ENCODE results near the gene DCBLD2.
"Not testable (repeated sequence)": the region's sequence is repeated elsewhere in the genome, so short reads cannot be mapped to it uniquely, and the experiment has no call there.

Gene DCBLD2

DNA sequence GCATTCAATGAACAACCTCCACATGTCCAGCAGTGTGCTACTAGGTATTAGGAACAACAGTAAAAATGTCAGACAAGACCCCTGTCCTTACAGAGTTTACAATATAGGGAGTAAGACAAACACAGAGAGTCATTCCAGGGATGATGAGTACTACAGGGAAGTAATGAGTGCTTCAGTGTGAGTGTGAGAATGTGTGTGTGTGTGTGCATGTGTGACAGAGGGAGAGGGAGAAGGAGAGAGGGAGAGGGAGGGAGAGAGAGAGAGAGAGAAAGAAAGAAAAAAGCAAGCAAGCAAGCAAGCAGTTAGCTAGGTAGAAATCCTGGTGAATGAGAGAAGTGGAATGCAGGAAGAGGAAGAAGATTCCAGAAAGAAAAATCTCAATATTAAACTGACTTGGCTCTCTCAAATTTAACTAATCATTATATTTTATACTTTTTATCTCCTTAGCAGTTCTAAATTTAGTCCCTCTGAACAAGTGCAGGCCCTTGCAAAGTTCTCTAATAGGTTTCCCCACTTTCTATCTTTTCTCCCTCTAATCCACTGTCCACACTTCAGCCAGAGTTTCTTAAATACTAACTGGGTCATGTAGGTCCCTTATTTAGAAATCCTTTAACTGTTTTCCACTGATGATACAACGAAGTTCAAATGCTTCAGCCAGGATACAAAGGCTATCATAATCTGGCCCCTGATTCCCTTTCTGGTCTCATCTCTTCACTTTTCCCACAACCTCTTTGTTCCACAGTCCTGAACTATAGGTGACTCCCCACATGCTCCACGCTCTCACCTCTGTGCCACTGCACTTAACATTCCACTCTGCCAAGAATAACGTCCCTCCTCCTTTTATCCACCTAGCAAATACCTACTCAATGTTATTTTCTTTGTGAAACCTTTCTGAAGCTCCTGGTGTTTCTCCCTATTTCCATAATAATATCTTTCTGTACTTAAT lies 10.3 kb downstream of the DCBLD2 start:
- no peak for DNase-seq

GRCh38 chr3:98890181-98890835 lies 11.2 kb downstream of the DCBLD2 start:
- no peak for DNase-seq

- DNase-seq = no peak
Observed at GRCh38 chr3:98887684-98888083, 13.8 kb downstream of the DCBLD2 start.

DNA sequence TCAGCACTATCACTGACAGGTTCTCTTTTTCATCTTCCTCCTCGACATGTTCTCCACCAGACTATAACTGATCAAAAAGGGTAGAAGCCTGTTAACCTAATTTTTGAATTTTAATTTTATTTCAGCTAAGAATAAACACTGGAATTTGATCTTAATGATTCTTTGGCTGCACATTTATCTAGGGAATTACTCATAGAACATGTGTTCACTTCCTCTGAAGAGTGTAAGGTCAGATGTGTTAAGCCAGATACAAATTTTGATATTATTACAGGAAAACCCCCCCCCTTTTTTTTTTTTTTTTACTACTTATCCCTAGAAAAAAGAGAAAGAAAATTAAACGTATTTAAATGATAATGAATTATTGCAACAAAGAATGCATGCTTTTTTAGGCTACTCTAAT lies 15.0 kb downstream of the DCBLD2 start:
- no peak for DNase-seq

DNA sequence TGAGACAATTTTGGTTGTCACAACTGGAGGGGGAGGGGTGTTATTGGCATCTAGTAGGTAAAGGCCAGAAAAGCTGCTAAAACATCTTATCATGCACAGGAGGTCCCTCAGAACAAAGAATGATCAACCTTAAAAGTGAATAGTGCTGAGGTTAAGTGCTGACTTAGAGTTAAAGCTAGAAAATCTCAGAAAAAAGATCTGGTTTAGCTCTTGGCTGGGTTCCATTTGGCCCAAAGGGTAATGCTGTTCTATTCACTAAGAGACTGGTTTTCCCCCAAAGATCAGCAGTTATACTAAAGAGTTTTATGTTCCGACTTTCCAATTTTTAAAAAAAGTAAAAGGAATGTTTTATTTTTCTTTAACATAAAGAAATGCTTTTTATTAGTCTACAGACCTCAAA lies 15.6 kb downstream of the DCBLD2 start:
- DNase-seq = no peak

- no peak for DNase-seq
Observed at GRCh38 chr3:98884675-98885371, 16.7 kb downstream of the DCBLD2 start.

GRCh38 chr3:98882614-98883333 lies 18.7 kb downstream of the DCBLD2 start:
- DNase-seq = not testable (repeated sequence)

GRCh38 chr3:98877132-98877531 lies 24.4 kb downstream of the DCBLD2 start:
- DNase-seq = no peak

DNA sequence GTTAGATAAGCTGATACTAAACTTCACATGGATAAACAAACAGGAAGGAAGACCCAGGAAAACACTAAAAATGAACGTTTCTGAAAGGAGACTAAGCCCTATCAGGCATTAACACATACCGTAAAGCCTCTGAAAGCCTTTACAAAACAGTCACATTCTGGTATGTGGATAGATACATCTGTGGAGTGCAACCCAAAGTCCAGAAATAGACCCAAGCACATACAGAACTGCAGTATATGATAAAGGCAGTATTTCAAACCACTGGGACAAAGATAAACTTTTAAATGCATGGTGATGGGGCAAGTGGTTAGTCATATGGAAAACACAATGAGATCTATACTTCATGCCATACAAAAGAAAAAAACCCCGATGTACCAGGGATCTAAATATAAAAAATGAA lies 26.0 kb downstream of the DCBLD2 start:
- DNase-seq = no peak

DNA sequence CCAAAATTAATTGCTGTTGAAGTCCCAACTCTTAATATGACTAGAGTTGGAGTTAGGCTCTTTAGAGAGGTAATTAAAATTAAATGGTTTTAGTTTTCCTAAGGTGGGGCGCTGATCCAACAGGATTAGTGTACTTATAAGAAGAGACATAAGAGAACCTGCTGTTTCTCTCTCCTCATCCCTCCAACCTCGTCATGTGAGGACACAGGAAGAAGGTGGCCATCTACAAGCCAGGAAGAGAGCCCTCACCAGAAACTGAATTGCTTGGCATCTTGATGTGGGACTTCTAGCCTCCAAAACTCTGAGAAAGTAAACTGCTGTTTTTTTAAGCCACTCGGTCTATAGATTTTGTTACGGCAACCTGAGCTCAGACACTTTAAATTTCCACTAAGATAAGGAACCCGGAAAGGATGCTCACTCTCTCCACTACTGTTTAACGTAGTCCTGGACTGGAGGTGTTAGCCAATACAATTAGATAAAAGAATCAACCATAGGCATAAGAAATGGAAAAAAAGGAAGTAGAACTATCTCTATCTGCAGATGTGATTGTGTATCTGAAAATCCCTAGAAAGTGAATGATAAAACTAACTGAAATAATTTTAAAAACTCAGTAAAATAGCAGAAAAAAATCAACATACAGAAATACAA lies 26.8 kb downstream of the DCBLD2 start:
- DNase-seq = no peak

- no peak for DNase-seq
Observed at GRCh38 chr3:98869391-98869790, 32.1 kb downstream of the DCBLD2 start.

GRCh38 chr3:98857971-98858370 lies 43.5 kb downstream of the DCBLD2 start:
- DNase-seq = not testable (repeated sequence)

GRCh38 chr3:98857258-98857657 lies 44.2 kb downstream of the DCBLD2 start:
- not testable (repeated sequence) for DNase-seq

- no peak for DNase-seq
Observed at GRCh38 chr3:98856724-98857123, 44.8 kb downstream of the DCBLD2 start.

DNA sequence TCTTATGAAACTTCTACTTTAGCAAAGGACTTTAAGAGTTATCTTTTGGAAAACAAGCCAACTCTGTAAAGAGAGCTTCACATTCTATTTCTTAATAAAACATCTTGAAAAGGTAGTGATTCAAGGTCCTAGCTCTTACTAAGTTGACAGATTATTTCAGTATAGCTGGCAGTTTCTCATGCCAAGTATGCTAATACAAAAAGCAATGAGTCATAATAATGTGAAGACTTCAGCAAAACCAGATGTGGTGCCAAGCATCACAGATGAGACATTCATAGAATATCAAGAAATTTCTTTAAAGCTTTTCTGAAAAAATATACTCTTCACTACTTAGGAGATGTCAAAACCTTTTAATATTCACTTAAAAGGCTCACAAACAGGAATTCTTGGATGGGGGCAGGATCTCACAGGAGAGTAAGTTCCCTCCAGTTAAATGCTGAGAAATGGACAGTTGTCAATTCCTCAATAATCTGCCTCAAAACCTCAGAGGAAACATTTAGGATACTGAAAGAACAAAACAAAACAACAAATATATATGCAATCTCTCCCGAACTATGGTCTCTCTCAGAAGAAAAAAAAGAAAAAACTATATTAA lies 45.6 kb downstream of the DCBLD2 start:
- DNase-seq = no peak

DNA sequence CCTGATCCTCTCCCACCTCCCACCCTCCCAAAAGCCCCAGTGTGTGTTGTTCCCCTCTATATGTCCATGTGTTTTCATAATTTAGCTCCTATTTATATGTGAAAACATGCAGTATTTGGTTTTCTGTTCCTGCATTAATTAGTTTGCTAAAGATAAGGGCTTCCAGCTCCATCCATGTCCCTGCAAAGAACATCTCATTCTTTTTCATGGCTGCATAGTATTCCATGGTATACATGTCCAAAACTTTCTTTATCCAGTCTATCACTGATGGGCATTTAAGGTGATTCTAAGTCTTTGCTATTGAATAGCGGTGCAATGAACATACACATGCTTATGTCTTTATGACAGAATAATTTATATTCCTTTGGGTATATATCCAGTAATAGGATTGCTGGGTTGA lies 53.4 kb downstream of the DCBLD2 start:
- DNase-seq = no peak

- no peak for DNase-seq
Observed at GRCh38 chr3:98846101-98846500, 55.4 kb downstream of the DCBLD2 start.

DNA sequence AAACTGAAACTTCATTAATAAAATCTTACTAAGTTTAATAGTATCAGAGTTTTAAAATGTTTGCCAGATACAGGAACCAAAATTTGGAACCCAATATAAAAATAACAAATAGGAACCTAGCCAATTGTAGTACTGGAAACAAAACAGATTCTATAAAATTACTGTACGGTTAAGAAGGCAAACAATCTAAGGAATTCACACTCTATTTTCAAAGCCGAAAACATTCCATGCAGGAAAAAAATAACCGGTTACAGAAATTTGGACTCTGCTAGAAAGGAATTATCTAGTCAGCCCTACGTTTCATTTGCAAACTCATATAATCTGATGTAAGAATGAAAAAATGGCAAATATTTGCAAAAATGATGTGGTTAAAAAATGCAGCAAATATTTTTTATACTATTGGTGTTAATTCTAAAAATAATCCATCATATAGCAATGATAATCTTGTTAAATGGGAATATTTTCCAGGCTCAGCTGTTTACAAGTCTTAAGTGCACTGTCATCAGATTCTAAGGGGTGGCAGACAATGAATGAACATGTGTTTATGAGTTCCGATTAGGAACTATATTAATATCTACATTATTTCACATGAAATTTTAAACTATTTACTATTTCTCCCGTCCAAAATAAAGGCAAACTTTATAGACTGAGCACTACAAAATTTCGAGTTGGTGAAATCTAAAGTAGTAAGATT lies 58.1 kb downstream of the DCBLD2 start:
- DNase-seq = no peak

DNA sequence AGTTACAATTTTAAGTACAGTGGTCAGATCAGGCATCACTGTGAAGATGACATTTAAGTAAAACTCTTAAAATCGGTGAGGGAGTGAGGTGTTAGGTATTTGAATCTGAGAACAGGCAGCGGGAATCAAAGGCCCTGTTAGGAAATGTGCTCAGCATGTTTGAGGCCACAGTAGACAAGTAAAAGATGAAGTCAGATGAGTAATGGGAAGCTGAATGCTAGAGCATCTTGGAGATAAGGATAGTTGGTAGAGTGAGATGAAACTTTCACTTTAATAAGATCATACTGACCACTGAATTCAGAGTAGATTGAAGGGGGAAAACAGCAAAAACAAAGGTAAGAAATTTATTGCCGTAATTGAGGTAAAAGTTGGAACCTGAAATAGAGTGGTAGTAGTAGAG lies 61.6 kb downstream of the DCBLD2 start:
- DNase-seq = no peak

GRCh38 chr3:98831060-98831459 lies 70.4 kb downstream of the DCBLD2 start:
- DNase-seq = not testable (repeated sequence)

GRCh38 chr3:98829246-98829832 lies 72.2 kb downstream of the DCBLD2 start:
- DNase-seq = no peak

Measured in cortex of kidney (tissue), 1 donor.